ENCODE measurements around the gene MYO9B.

DNA sequence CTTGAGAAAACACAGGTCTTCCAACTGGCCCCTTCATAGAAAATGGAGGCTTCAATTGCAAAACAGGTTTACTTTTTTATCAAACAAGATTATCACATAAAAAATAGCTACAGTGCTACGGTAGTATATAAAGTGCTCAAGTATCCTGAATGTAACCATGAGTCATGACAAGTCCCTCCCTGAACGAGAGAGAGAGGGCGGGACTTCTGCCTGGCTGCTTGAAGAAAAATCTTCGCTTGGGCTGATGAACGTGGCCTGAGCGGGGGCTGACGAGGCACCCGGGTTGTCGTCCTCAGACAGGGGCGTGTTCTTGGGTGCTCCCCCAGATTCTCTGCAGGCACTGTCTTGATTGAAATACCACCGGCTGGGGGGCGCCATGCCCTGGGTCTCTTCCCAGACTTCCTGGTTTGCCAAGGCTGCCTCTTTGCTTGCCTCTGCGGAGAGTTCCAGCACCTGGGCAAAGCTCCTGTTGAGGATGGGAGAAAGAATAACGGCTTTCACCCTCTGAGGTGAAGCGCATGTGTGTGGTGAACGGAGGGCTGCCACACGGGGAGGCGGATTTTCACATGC, 25.8 kb upstream of the MYO9B start:
- TF ChIP-seq, protein P1, sequence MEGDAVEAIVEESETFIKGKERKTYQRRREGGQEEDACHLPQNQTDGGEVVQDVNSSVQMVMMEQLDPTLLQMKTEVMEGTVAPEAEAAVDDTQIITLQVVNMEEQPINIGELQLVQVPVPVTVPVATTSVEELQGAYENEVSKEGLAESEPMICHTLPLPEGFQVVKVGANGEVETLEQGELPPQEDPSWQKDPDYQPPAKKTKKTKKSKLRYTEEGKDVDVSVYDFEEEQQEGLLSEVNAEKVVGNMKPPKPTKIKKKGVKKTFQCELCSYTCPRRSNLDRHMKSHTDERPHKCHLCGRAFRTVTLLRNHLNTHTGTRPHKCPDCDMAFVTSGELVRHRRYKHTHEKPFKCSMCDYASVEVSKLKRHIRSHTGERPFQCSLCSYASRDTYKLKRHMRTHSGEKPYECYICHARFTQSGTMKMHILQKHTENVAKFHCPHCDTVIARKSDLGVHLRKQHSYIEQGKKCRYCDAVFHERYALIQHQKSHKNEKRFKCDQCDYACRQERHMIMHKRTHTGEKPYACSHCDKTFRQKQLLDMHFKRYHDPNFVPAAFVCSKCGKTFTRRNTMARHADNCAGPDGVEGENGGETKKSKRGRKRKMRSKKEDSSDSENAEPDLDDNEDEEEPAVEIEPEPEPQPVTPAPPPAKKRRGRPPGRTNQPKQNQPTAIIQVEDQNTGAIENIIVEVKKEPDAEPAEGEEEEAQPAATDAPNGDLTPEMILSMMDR (IDR thresholded peaks at IDR 0.05; ENCODE audit: insufficient read depth, low read depth, low read length), result no peak
- TF ChIP-seq EZH2 (IDR thresholded peaks at IDR 0.05; ENCODE audit: insufficient read depth, low read length), result no peak
